BJ (cell line): ENCODE measurements around the gene CIB1. TPM values are rescaled to one million over a fixed set of nuclear protein-coding genes. Genes with fewer than 3 reads are reported as not detected.
"Not testable (repeated sequence)": the region's sequence is repeated elsewhere in the genome, so short reads cannot be mapped to it uniquely, and the experiment has no call there.

Source experiments
- CTCF ChIA-PET: fragments of 350-600 bp; formaldehyde crosslinking; extraction: SDS; loops from one replicate; lab custom pipeline; 2021; ENCODE audit warnings: antibody characterized with exemption, inconsistent platforms; lab: Yijun Ruan, JAX
- POLR2A ChIA-PET: fragments of 300-600 bp; sonication (Branson Sonifier 250); formaldehyde crosslinking; extraction: SDS; loops from one replicate; lab custom pipeline; 2021; ENCODE audit warnings: antibody characterized with exemption; lab: Charles Lee
- DNase-seq: peaks from one replicate; pipeline ENCODE4 v3.0.0-alpha.2; 2011; ENCODE audit warnings: low read depth
- H3K27me3 ChIP-seq: 2 replicates; pipeline ENCODE4 v1.6.0; 2011; ENCODE audit warnings: low read length; ENCODE audit not compliant: control insufficient read depth, insufficient read depth
- H3K36me3 ChIP-seq: 2 replicates; pipeline ENCODE4 v1.5.1; 2011; ENCODE audit warnings: low read length; ENCODE audit not compliant: control insufficient read depth, insufficient read depth
- H3K4me3 ChIP-seq: 2 replicates; pipeline ENCODE4 v1.5.1; 2011; ENCODE audit warnings: low read depth, mild to moderate bottlenecking, control low read depth, low read length
- CTCF ChIP-seq: IDR thresholded peaks from 2 replicates; pipeline ENCODE4 v1.5.1; 2011; ENCODE audit warnings: low read depth, mild to moderate bottlenecking, control low read depth, inconsistent platforms, low read length, moderate library complexity; ENCODE audit not compliant: insufficient read depth
- polyA minus RNA-seq: library from RNA; depleted of rRNA, polyadenylated mRNA; stranded (reverse); fragments of >200 nt; gene quantifications from 2 replicates; pipeline ENCODE4 v1.2.3, GENCODE V29; 2011; rRNA and poly(A)+ RNA removed
- polyA plus RNA-seq: library from polyadenylated mRNA; depleted of rRNA; stranded (reverse); fragments of >200 nt; gene quantifications from 2 replicates; pipeline ENCODE4 v1.2.3, GENCODE V29; 2011; rRNA removed

Gene CIB1
- polyA plus RNA-seq, result 60.5 and 102 TPM in 2 replicates
- polyA minus RNA-seq, result 17.8 and 34.4 TPM in 2 replicates

GRCh38 chr15:90233387-90234095 lies at the start of gene CIB1:
Gene CIB1, minus strand, starts transcription at chr15:90233941. Its CDS starts 56 bp downstream, at chr15:90233885.
- peaks cover 17% of the 10 kb centered on the region for H3K36me3 ChIP-seq
- ChIA-PET POLR2A (interaction anchor here (0.6 to 0.9 kb wide), 8 partner anchors 19 to 363 kb away, joined by 3 to 14 read pairs (median 4); partner anchors contain the start of gene ZNF710), CTCF (interaction anchor here (0.7 to 5.2 kb wide), 6 partner anchors 10 to 134 kb away, joined by 3 to 46 read pairs (median 4); no protein-coding TSS in a partner anchor)
- TF ChIP-seq CTCF, result no peak; the same call in 1 of the 2 replicates
- peak within 1 kb of the TSS; percentile 92 for H3K4me3 ChIP-seq
- peak; percentile 76 for DNase-seq
- no peaks in the 10 kb centered on the region for H3K27me3 ChIP-seq

GRCh38 chr15:90281637-90282036 lies 47.9 kb upstream of the CIB1 start:
- H3K27me3 ChIP-seq, H3K36me3 ChIP-seq, H3K4me3 ChIP-seq, DNase-seq, POLR2A ChIA-PET: not testable (repeated sequence)
- CTCF ChIA-PET, result interaction anchor here (4.0 kb wide), 1 partner anchor 12 kb away, joined by 21 read pairs; no protein-coding TSS in a partner anchor

GRCh38 chr15:90280743-90281142 lies 47.0 kb upstream of the CIB1 start:
- POLR2A ChIA-PET, result not testable (repeated sequence)
- CTCF ChIA-PET, result interaction anchor here (1.4 kb wide), 2 partner anchors 20 to 39 kb away, joined by 3 to 7 read pairs; no protein-coding TSS in a partner anchor

GRCh38 chr15:90278467-90278866 lies 44.7 kb upstream of the CIB1 start:
- CTCF ChIA-PET, result not testable (repeated sequence)

More at GRCh38 chr15:90280743-90281142, 47.0 kb upstream of the CIB1 start:
- not testable (repeated sequence) for H3K27me3 ChIP-seq, DNase-seq, H3K4me3 ChIP-seq, H3K36me3 ChIP-seq

GRCh38 chr15:90271459-90272166 lies 37.9 kb upstream of the CIB1 start:
- CTCF ChIA-PET, result interaction anchor here (0.8 to 2.2 kb wide), 4 partner anchors 22 to 590 kb away, joined by 3 to 5 read pairs (median 4); no protein-coding TSS in a partner anchor
- Histone ChIP-seq H3K36me3 (peaks cover 12% of the 10 kb centered on the region), H3K4me3 (no peak overlapping the region), H3K27me3 (no peaks in the 10 kb centered on the region)
- no peak for DNase-seq
- POLR2A ChIA-PET, result no interaction called here
- TF ChIP-seq CTCF, result no peak

More at GRCh38 chr15:90278467-90278866, 44.7 kb upstream of the CIB1 start:
- not testable (repeated sequence) for H3K4me3 ChIP-seq, H3K36me3 ChIP-seq, DNase-seq, H3K27me3 ChIP-seq
- POLR2A ChIA-PET, result interaction anchor here (0.7 kb wide), 1 partner anchor 15 kb away, joined by 7 read pairs; no protein-coding TSS in a partner anchor

- no peak for TF ChIP-seq CTCF
- Histone ChIP-seq H3K36me3 (peaks cover 12% of the 10 kb centered on the region), H3K4me3 (no peak overlapping the region), H3K27me3 (no peaks in the 10 kb centered on the region)
- CTCF ChIA-PET, result interaction anchor here (1.4 to 2.2 kb wide), 2 partner anchors 23 to 30 kb away, joined by 5 read pairs; no protein-coding TSS in a partner anchor
- DNase-seq, result no peak
- POLR2A ChIA-PET, result no interaction called here
Observed at GRCh38 chr15:90270502-90271150, 36.9 kb upstream of the CIB1 start.
